H9 (cell line): ENCODE results near the gene WDR4. TPM values are rescaled to one million over a fixed set of nuclear protein-coding genes. Genes with fewer than 3 reads are reported as not detected.
A peak's percentile ranks its signal among the peaks of the same experiment; 100 is the strongest.
"Not testable (repeated sequence)": the region's sequence is repeated elsewhere in the genome, so short reads cannot be mapped to it uniquely, and the experiment has no call there.

Experiments
- DNase-seq: peaks from one replicate; pipeline ENCODE4 v3.0.0-alpha.2; 2017
- H2AFZ ChIP-seq: one replicate; pipeline ENCODE4 v1.6.1; 2013; ENCODE audit warnings: mild to moderate bottlenecking, low read length, control low read depth, moderate library complexity
- H2AK5ac ChIP-seq: 2 replicates; pipeline ENCODE4 v1.6.1; 2013; ENCODE audit warnings: low read length, control low read depth, mixed read lengths; ENCODE audit not compliant: insufficient read length
- H2BK120ac ChIP-seq: one replicate; pipeline ENCODE4 v1.6.1; 2013; ENCODE audit warnings: low read depth, mild to moderate bottlenecking, low read length, control low read depth, inconsistent platforms; ENCODE audit not compliant: poor library complexity, severe bottlenecking
- H2BK12ac ChIP-seq: 2 replicates; pipeline ENCODE4 v1.6.1; 2013; ENCODE audit warnings: low read length, control low read depth, mixed read lengths, low read depth; ENCODE audit not compliant: insufficient read length
- H2BK15ac ChIP-seq: 2 replicates; pipeline ENCODE4 v1.6.1; 2013; ENCODE audit warnings: low read depth, low read length, control low read depth
- H2BK20ac ChIP-seq: one replicate; pipeline ENCODE4 v1.6.1; 2013; ENCODE audit warnings: low read depth, mild to moderate bottlenecking, low read length, control low read depth, inconsistent platforms; ENCODE audit not compliant: poor library complexity, severe bottlenecking
- H2BK5ac ChIP-seq: 2 replicates; pipeline ENCODE4 v1.6.1; 2013; ENCODE audit warnings: low read length, control low read depth, mixed read lengths; ENCODE audit not compliant: insufficient read length
- H3K14ac ChIP-seq: 2 replicates; pipeline ENCODE4 v1.6.1; 2013; ENCODE audit warnings: low read length, control low read depth; ENCODE audit not compliant: insufficient read depth
- H3K18ac ChIP-seq: 2 replicates; pipeline ENCODE4 v1.6.1; 2013; ENCODE audit warnings: low read depth, mild to moderate bottlenecking, mixed read lengths, low read length, control low read depth; ENCODE audit not compliant: insufficient read length
- H3K23ac ChIP-seq: 2 replicates; pipeline ENCODE4 v1.6.1; 2013; ENCODE audit warnings: low read length, control low read depth, mixed read lengths, low read depth; ENCODE audit not compliant: insufficient read length
- H3K23me2 ChIP-seq: 2 replicates; pipeline ENCODE4 v1.6.1; 2013; ENCODE audit warnings: low read depth, mild to moderate bottlenecking, mixed read lengths, low read length, control low read depth; ENCODE audit not compliant: insufficient read length, poor library complexity, severe bottlenecking
- H3K27ac ChIP-seq: 2 replicates; pipeline ENCODE4 v1.5.1; 2013; ENCODE audit warnings: low read length, control low read depth, mixed read lengths, low read depth; ENCODE audit not compliant: insufficient read length
- H3K27me3 ChIP-seq: 2 replicates; pipeline ENCODE4 v1.6.1; 2013; ENCODE audit warnings: low read length, control low read depth, inconsistent platforms; ENCODE audit not compliant: insufficient read depth
- H3K4ac ChIP-seq: 2 replicates; pipeline ENCODE4 v1.6.1; 2013; ENCODE audit warnings: low read depth, mild to moderate bottlenecking, control low read depth, inconsistent platforms, low read length, moderate library complexity
- H3K4me1 ChIP-seq: 2 replicates; pipeline ENCODE4 v1.6.1; 2013; ENCODE audit warnings: low read length, control low read depth, inconsistent platforms; ENCODE audit not compliant: insufficient read depth
- H3K4me2 ChIP-seq: 2 replicates; pipeline ENCODE4 v1.6.1; 2013; ENCODE audit warnings: low read length, control low read depth, mixed read lengths; ENCODE audit not compliant: insufficient read length, insufficient read depth
- H3K56ac ChIP-seq: 2 replicates; pipeline ENCODE4 v1.6.1; 2013; ENCODE audit warnings: low read depth, mild to moderate bottlenecking, mixed read lengths, low read length, control low read depth; ENCODE audit not compliant: insufficient read length
- H3K79me1 ChIP-seq: 2 replicates; pipeline ENCODE4 v1.6.1; 2013; ENCODE audit warnings: low read depth, mild to moderate bottlenecking, moderate library complexity, low read length, control low read depth, inconsistent platforms; ENCODE audit not compliant: insufficient read depth, poor library complexity, severe bottlenecking
- H3K79me2 ChIP-seq: 2 replicates; pipeline ENCODE4 v1.6.1; 2013; ENCODE audit warnings: low read length, control low read depth, inconsistent platforms; ENCODE audit not compliant: insufficient read depth
- H3K9ac ChIP-seq: 2 replicates; pipeline ENCODE4 v1.6.1; 2013; ENCODE audit warnings: low read length, control low read depth, mixed read lengths; ENCODE audit not compliant: insufficient read length; ENCODE audit errors: extremely low read depth
- H3K9me3 ChIP-seq: one replicate; pipeline ENCODE4 v1.6.1; 2013; ENCODE audit warnings: low read depth, low read length, inconsistent platforms; ENCODE audit not compliant: control insufficient read depth
- H3T11ph ChIP-seq: one replicate; pipeline ENCODE4 v1.6.1; 2013; ENCODE audit warnings: mild to moderate bottlenecking, low read length, control low read depth, inconsistent platforms
- H4K20me1 ChIP-seq: one replicate; pipeline ENCODE4 v1.6.1; 2013; ENCODE audit not compliant: control insufficient read depth, insufficient read length, insufficient read depth
- H4K5ac ChIP-seq: 2 replicates; pipeline ENCODE4 v1.6.1; 2013; ENCODE audit warnings: low read depth, mild to moderate bottlenecking, mixed read lengths, low read length, control low read depth; ENCODE audit not compliant: insufficient read length
- H4K8ac ChIP-seq: replicated peaks from 2 replicates; pipeline ENCODE4 v1.6.1; 2013; ENCODE audit warnings: low read length, control low read depth, mixed read lengths, low read depth; ENCODE audit not compliant: insufficient read length
- H4K91ac ChIP-seq: 2 replicates; pipeline ENCODE4 v1.6.1; 2013; ENCODE audit warnings: low read depth, mild to moderate bottlenecking, moderate library complexity, mixed read lengths, low read length, control low read depth; ENCODE audit not compliant: insufficient read length
- H3K27ac Mint-ChIP-seq, 3 experiments: 2 replicates in 2 of 3; 3 replicates in 1 of 3; pipeline ENCODE4 v1.8.0; 2020 to 2021; ENCODE audit warnings: mixed read lengths in 3 of 3, mild to moderate bottlenecking in 1 of 3, moderate library complexity in 1 of 3
- H3K27me3 Mint-ChIP-seq: 2 replicates; pipeline ENCODE4 v1.8.0; 2021; ENCODE audit warnings: low read depth, mild to moderate bottlenecking, moderate library complexity, mixed read lengths
- H3K36me3 Mint-ChIP-seq, 3 experiments: 2 replicates in 2 of 3; 3 replicates in 1 of 3; pipeline ENCODE4 v1.8.0; 2020 to 2021; ENCODE audit warnings: low read depth in 3 of 3, mixed read lengths in 3 of 3; ENCODE audit not compliant: insufficient read depth in 1 of 3
- H3K4me1 Mint-ChIP-seq, 2 experiments: 2 replicates each; pipeline ENCODE4 v1.8.0; 2020; ENCODE audit warnings: mixed read lengths in 2 of 2
- H3K4me3 Mint-ChIP-seq, 2 experiments: 2 replicates in 1 of 2; 3 replicates in 1 of 2; pipeline ENCODE4 v1.8.0; 2020 to 2021; ENCODE audit warnings: mild to moderate bottlenecking in 2 of 2, mixed read lengths in 2 of 2, moderate library complexity in 1 of 2
- H3K9me3 Mint-ChIP-seq, 2 experiments: 2 replicates in 1 of 2; 3 replicates in 1 of 2; pipeline ENCODE4 v1.8.0; 2020; ENCODE audit warnings: mild to moderate bottlenecking in 2 of 2, mixed read lengths in 2 of 2, moderate library complexity in 1 of 2
- whole genome bisulfite sequencing: extraction: QIAGEN DNeasy Blood & Tissue Kit; methylation state at CpG from one replicate; pipeline ENCODE4 v1.1.7; 2013; ENCODE audit warnings: missing lambda C conversion rate, low lambda C conversion rate, mixed read lengths; ENCODE audit not compliant: insufficient read length; ENCODE audit errors: extremely low coverage; 5-methylcytosine and 5-hydroxymethylcytosine counted together
- total RNA-seq: library from RNA; stranded (reverse); gene quantifications from 2 replicates; pipeline ENCODE4 v1.2.1, GENCODE V29; 2021
- TF ChIP-seq, protein P1 (sequence below): fragments of 200-600 bp; sonication (generic); conservative IDR thresholded peaks from 3 replicates; pipeline ENCODE4 v1.8.0; 2021; ENCODE audit warnings: antibody characterized with exemption, mild to moderate bottlenecking

Gene WDR4
- total RNA-seq, 1 experiment from 2014 or later = 54.4 TPM

DNA sequence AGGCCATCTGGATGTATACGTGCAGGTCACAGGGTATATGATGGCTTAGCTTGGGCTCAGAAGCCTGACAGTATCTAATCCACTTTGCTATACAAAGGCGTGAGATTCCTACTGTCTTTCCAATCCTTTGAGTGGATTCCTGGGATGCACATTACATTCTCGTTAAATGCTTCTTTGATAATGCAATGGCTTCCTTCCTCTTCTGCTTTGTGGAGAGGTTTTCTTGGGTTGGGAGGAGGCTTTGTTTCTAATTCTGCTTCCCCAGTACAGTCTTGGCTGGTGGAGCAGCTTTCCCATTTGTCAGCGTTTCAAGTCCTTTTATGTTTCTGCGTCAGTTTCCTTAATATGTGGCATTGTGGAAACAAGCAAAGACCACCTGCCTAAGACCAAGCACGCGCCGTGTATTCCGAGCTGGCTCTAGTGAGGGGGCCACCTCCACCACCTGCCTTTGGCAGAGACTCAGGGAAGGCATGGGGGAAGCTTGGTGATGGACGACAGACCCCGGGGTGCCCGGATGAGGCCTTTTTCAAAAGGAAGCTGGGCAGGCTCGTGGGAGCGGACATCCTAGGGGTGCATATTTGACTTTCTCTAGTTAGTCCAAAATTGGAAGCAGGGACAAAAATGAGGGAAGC, 72.7 kb downstream of the WDR4 start:
- Mint-ChIP-seq H3K27ac (peak overlapping the region; percentile 27 to 61 (median 38); a peak in 3 of 7 replicates), H3K4me3 (peak overlapping the region in 1 of 2 experiments; percentile 24; a peak in 2 of 5 replicates), H3K4me1 (peaks cover 6 to 61% of the 10 kb centered on the region in 2 experiments), H3K9me3 (no peaks in the 10 kb centered on the region; a peak in 1 of 5 replicates), H3K36me3 (peaks cover 0 to 2% (median 0%) of the 10 kb centered on the region in 3 experiments; a peak in 2 of 7 replicates), H3K27me3 (peaks cover 7% of the 10 kb centered on the region)
- Histone ChIP-seq H4K5ac (no peak overlapping the region), H3K27me3 (no peaks in the 10 kb centered on the region), H2BK15ac (no peak overlapping the region), H4K91ac (no peak overlapping the region), H3K9ac (no peak overlapping the region), H3K9me3 (no peaks in the 10 kb centered on the region), H3K14ac (no peak overlapping the region), H2AK5ac (no peak overlapping the region), H3K4me1 (peaks cover 13% of the 10 kb centered on the region; the same call in 1 of the 2 replicates), H3K4ac (no peak overlapping the region), H2BK120ac (no peak overlapping the region), H3K27ac (peak overlapping the region; percentile 10), H3K18ac (no peak overlapping the region), H3K4me2 (no peak overlapping the region), H3K79me2 (no peaks in the 10 kb centered on the region), H4K20me1 (no peaks in the 10 kb centered on the region), H4K8ac (no peak overlapping the region), H2AFZ (no peak overlapping the region), H3T11ph (no peak overlapping the region), H3K79me1 (no peaks in the 10 kb centered on the region), H3K56ac (no peak overlapping the region), H3K23ac (no peak overlapping the region), H2BK20ac (no peak overlapping the region), H2BK5ac (no peak overlapping the region), H3K23me2 (no peaks in the 10 kb centered on the region), H2BK12ac (no peak overlapping the region)
- DNase-seq = peak; percentile 67
- no CpG with 5 or more reads among the region's 14 CpGs for WGBS
- TF ChIP-seq, protein P1, sequence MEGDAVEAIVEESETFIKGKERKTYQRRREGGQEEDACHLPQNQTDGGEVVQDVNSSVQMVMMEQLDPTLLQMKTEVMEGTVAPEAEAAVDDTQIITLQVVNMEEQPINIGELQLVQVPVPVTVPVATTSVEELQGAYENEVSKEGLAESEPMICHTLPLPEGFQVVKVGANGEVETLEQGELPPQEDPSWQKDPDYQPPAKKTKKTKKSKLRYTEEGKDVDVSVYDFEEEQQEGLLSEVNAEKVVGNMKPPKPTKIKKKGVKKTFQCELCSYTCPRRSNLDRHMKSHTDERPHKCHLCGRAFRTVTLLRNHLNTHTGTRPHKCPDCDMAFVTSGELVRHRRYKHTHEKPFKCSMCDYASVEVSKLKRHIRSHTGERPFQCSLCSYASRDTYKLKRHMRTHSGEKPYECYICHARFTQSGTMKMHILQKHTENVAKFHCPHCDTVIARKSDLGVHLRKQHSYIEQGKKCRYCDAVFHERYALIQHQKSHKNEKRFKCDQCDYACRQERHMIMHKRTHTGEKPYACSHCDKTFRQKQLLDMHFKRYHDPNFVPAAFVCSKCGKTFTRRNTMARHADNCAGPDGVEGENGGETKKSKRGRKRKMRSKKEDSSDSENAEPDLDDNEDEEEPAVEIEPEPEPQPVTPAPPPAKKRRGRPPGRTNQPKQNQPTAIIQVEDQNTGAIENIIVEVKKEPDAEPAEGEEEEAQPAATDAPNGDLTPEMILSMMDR = no peak

DNA sequence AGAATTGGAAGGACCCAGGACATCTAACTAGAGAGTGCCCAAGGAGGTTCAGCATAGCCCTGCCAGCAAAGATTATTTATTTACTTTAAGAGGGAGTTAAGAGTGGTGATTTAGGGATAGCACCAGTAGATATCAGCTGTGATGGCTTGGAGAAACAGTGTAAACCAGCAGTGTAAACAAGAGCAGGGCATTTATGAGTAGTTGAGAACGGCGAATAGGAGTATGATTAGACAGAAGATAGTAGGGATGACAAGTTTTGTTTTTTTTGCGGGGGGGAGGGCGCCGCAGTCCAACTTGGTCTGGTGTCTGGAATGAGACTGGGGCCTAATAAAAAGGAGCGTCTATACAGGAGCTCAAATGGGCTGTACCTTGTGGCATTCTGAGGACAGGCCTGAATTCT, 77.7 kb downstream of the WDR4 start:
- not testable (repeated sequence) for H2BK15ac ChIP-seq, H2BK5ac ChIP-seq, H3K36me3 Mint-ChIP-seq, H3K79me2 ChIP-seq, H2AK5ac ChIP-seq, H3K18ac ChIP-seq, H4K8ac ChIP-seq, H3K9me3 Mint-ChIP-seq, H3K27ac Mint-ChIP-seq, H3K27me3 Mint-ChIP-seq, H3K4me2 ChIP-seq, H2BK20ac ChIP-seq, H3K4me1 ChIP-seq, H3K4me3 Mint-ChIP-seq, H3K56ac ChIP-seq, H3K9me3 ChIP-seq, H3K14ac ChIP-seq, H4K5ac ChIP-seq, H3K23me2 ChIP-seq, H3T11ph ChIP-seq, H2BK12ac ChIP-seq, H3K9ac ChIP-seq, H2BK120ac ChIP-seq, H4K20me1 ChIP-seq, H3K23ac ChIP-seq, H3K4ac ChIP-seq, H3K27ac ChIP-seq, H3K27me3 ChIP-seq, H4K91ac ChIP-seq, H2AFZ ChIP-seq, H3K79me1 ChIP-seq
- no CpG with 5 or more reads among the region's 6 CpGs for WGBS
- peak; percentile 10 for DNase-seq
- H3K4me1 Mint-ChIP-seq = peaks cover 12 to 42% of the 10 kb centered on the region in 2 experiments
